Fibroblast of pulmonary artery (primary cell): ENCODE results near the gene GLIPR2.

ENCODE experiments used
- DNase-seq: peaks from one replicate; pipeline ENCODE4 v3.0.0-alpha.2; 2010; ENCODE audit warnings: low read depth
- H3K4me3 ChIP-seq: replicated peaks from 2 replicates; pipeline ENCODE4 v1.5.1; 2011; ENCODE audit warnings: low read depth, mild to moderate bottlenecking, control low read depth, low read length, moderate library complexity
- CTCF ChIP-seq: IDR thresholded peaks from 2 replicates; pipeline ENCODE4 v1.5.1; 2011; ENCODE audit warnings: mild to moderate bottlenecking, control low read depth, low read length, inconsistent platforms; ENCODE audit errors: missing control alignments

Gene GLIPR2

GRCh38 chr9:36138901-36139300, 2.4 kb downstream of the GLIPR2 start:
- no peak for TF ChIP-seq CTCF
- no peak for DNase-seq
- no peak overlapping the region for H3K4me3 ChIP-seq

- no peak overlapping the region for H3K4me3 ChIP-seq
- DNase-seq, result no peak
- TF ChIP-seq CTCF, result no peak
Measured at GRCh38 chr9:36140086-36141084, 3.9 kb downstream of the GLIPR2 start.

- TF ChIP-seq CTCF, result peak; percentile 49
- H3K4me3 ChIP-seq, result no peak overlapping the region
- peak; percentile 50 for DNase-seq
Measured at GRCh38 chr9:36141288-36141687, 4.8 kb downstream of the GLIPR2 start.

- no peak overlapping the region for H3K4me3 ChIP-seq
Measured at GRCh38 chr9:36141761-36142160, 5.2 kb downstream of the GLIPR2 start.

GRCh38 chr9:36142510-36143244, 6.1 kb downstream of the GLIPR2 start:
- no peak overlapping the region for H3K4me3 ChIP-seq
- no peak for DNase-seq
- TF ChIP-seq CTCF, result no peak

More at GRCh38 chr9:36141761-36142160, 5.2 kb downstream of the GLIPR2 start:
- TF ChIP-seq CTCF, result no peak
- no peak for DNase-seq

- no peak for DNase-seq
- TF ChIP-seq CTCF, result no peak
- H3K4me3 ChIP-seq, result no peak overlapping the region
Measured at GRCh38 chr9:36143245-36143641, 6.7 kb downstream of the GLIPR2 start.
